ENCODE results near the gene MORC4.
A peak's percentile ranks its signal among the peaks of the same experiment; 100 is the strongest.

The MORC4 gene

DNA sequence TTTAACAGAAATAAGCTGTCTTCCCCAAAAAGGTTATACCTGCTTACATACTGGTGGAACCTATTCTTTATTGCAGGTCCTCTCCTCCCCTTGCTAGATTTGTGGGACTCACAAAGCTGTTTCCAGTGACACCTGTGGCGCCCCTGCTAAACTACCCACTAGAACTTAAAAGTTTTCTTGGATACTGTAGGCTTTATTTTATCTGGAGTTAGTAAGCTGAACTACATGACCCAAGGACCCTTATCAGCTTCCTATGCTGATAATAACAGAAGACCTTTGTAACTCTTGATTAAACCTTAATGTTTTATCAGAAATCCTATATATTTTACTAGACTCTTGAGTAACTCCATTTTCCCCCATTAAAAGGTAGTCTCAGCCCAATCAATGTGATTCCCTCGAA lies 47.5 kb downstream of the MORC4 start:
- no peak for DNase-seq

DNA sequence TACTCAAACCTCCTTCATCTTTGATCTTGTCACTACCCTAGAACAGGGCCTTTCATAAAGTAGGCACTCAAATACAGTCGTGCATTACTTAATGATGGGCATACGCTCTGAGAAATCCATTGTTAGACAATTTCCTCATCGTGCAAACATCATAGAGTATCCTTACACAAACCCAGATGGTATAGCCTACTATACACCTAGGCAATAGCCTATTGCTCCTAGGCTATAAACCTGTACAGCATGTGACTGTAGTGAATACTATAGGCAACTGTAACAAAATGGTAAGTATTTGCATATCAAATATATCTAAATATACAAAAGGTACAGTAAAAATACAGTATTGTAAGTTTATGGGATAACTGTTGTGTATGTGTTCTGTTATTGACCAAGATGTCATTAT lies 47.9 kb downstream of the MORC4 start:
- no peak for DNase-seq

- no peak for DNase-seq
These were observed 48.8 kb downstream of the MORC4 start for GRCh38 chrX:106951230-106951629.

- DNase-seq = no peak
These were observed 49.6 kb downstream of the MORC4 start for GRCh38 chrX:106950381-106950780.

DNA sequence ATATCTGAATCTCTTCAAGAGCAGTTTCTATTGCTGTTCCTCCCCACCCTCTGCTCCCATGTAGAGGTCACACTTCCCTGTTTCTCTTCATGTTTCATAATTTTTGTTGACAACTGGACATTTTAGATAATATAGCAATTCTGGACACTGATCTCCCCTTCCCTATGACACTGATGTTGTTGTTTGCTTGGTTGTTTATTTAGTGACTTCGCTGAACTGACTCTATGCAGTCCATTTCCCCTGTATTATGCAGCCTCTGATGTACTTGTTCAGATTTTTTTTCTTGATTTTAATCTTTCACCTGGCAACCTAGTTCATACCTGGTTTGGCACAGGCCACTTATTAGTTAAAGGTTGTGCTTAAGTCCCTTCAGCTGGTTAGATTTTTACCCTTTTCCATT lies 50.6 kb downstream of the MORC4 start:
- no peak for DNase-seq

DNA sequence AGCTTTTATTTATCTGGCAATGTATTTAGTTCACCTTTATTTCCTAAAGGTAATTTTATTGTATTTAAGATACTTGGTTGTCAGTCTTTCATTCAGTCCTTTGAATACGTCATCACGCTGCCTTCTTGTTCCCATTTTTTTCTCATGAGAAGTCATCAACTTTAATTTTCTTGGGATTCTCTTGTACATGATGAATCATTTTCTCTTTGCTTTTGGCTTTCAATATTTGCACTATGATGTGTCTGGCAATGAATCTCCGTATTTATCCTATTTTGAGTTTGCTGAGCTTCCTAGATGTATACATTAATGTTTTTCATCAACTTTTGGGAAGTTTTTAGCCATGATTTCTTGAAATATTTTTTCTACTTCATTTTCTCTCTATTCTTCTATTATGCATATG lies 51.4 kb downstream of the MORC4 start:
- DNase-seq = no peak

DNA sequence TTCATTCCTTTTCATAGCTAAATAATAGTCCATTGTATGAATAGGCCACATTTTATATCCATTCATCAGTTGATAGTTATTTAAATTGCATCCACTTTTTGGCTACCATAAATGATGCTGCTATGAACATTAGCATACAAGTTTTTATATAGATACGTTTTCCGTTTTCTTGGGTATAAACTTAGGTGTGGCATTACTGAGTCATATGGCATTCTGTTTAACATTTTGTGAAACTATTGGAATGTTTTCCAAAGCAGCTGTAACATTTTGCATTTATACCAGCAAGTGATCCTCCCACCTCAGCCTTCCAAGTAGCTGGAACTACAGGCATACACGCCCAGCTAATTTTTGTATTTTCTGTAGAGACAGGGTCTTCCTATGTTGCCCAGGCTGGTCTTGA lies 53.5 kb downstream of the MORC4 start:
- no peak for DNase-seq

GRCh38 chrX:106940068-106940467 lies 59.9 kb downstream of the MORC4 start:
- no peak for DNase-seq

DNA sequence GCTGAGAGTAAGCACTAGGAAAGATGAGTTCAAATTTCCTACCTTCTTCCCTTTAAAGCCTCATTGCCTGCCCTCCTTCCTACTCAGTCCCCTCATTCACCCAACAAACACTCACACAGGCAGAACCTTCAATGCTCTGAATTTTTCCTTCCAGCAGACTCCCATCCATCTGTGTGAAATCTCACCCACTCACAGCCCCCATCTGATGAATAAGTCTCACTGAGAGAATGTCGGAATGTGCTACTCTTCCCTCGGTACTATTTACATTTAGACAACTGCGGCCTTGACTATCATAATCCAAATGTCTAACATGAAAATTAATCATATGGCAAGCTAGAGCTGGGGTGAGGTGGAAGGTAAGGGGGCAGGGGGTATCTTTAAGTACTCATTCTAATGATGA lies 60.4 kb downstream of the MORC4 start:
- DNase-seq = no peak

GRCh38 chrX:106936246-106936645 lies 63.8 kb downstream of the MORC4 start:
- no peak for DNase-seq

GRCh38 chrX:106935175-106935574 lies 64.8 kb downstream of the MORC4 start:
- no peak for DNase-seq

DNA sequence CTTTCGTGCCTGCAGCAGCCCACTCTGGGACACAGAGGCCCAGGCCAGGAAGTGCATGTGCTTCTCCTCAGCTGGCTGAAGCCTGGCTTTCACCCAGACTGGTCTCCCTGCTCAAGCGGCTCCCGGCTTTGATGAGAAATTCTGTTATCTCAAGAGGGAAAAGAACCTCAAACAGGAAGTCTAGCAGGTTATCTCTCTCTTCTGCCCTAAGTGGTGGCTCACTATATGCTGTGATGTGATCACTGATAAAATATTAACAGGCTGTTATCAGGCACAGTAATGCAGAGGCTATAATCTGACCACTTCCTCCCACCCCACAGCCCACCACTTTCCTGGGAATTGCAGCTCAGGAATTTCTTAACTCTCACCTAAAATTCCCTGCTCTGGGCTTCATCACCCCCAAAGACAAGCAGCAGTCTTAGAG lies 66.5 kb downstream of the MORC4 start:
- DNase-seq = no peak

GRCh38 chrX:106932960-106933537 lies 67.0 kb downstream of the MORC4 start:
- DNase-seq = no peak

DNA sequence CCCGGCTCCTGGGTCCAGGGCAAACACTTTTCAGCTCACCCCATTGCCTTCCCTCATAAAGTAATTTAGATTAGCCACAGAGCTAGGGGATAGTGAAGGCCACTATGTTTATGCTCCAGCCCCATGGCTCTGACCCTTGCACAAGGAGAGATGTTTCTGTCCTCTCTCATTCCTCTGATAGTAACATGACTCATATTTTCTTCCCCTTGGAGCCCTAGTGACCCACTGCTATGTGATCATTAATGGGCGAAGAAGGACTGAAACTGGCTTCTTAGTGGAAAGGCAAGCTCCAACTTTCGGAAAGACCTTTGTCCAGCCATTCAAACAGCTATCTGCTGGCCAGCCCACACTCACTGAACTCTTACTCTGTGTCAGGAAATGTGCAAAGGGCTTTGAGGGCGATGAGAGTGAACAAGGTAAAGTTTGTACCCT lies 67.5 kb downstream of the MORC4 start:
- DNase-seq = no peak

DNA sequence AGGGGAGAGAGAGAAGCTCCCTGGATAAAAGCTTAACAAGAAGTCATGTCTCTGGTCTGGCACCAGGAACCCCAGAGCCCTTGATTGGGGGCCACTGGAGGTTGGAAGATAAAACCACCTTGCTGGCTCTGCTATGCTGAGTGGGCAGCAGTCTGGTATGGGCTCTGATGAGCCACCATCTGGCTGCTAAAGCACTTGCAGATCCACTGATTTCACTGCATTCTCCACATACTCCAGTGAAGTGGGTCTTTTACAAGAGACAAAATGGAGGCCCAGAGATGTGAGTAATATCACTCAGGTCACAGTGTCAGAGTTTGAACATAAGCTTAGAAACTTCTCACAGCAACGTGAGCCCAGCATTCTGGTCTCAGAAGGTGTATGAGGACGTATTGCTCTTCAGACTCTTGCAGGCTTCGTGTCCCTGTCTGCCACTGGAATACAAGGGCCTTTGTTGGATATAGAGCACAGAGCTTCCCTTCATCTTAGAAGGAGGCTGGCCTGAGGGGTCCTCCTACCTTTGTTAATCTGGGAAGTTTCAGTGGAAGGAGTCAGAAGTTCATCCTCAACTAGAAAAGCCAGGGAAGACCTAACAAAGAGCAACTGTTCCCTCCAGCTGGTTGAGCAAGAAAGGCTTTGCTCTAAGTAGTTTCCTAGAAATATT lies 68.1 kb downstream of the MORC4 start:
- DNase-seq = no peak

DNA sequence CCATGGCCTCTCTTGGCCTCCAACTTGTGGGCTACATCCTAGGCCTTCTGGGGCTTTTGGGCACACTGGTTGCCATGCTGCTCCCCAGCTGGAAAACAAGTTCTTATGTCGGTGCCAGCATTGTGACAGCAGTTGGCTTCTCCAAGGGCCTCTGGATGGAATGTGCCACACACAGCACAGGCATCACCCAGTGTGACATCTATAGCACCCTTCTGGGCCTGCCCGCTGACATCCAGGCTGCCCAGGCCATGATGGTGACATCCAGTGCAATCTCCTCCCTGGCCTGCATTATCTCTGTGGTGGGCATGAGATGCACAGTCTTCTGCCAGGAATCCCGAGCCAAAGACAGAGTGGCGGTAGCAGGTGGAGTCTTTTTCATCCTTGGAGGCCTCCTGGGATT lies 71.8 kb downstream of the MORC4 start:
- DNase-seq = no peak

- DNase-seq = no peak
These were observed 72.3 kb downstream of the MORC4 start for GRCh38 chrX:106927700-106928099.

DNA sequence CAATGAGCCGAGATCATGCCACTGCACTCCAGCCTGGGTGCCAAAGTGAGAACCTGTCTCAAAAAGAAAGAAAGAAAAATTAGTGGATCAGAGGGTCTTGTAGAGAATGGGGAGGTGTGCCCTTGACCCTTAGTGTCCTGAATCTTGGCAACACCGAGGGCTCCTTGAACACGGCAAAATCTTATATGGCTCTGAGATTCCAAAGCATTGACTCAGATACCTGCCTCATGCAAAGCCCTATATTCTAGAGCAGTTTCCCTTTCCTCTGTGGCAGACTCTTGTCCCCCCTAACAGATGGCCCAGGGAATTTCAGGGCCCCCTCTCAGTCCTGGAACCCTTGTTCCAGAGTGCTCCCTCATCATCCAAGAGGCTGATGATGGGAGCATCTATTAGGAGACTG lies 73.0 kb downstream of the MORC4 start:
- DNase-seq = no peak

- DNase-seq = no peak
These were observed 78.4 kb downstream of the MORC4 start for GRCh38 chrX:106921637-106922036.

DNA sequence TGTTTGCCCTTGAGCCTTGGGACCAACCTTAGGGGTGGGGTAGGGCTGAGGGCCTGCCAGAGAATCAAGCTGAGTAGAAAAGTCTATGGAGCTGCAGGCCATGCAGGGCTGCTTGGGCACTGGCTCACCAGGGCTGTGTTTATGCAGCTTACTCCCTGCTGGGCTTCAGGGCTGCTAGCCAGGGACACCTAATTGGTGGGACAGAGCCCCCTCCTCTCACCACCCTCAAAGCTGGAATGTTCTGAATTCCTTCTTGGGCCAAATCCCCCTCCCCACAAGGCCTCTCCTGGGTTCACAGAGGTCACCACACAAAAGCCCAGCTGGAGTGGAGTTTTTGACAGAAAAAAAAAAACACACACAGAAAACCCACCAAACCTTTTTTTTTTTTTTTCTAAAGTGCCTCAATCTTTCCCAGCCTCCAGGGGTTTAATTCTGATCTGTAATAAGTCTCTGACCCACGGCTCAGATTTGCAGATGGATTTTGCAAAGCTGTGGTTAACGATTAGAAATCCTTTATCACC lies 80.0 kb downstream of the MORC4 start, which contains the start of gene CLDN2:
TSS of gene CLDN2 (plus strand) at position 471 of the 521 bp plus-strand sequence. CDS start 7,827 bp downstream, outside the sequence.
- peak; percentile 31 for DNase-seq

DNA sequence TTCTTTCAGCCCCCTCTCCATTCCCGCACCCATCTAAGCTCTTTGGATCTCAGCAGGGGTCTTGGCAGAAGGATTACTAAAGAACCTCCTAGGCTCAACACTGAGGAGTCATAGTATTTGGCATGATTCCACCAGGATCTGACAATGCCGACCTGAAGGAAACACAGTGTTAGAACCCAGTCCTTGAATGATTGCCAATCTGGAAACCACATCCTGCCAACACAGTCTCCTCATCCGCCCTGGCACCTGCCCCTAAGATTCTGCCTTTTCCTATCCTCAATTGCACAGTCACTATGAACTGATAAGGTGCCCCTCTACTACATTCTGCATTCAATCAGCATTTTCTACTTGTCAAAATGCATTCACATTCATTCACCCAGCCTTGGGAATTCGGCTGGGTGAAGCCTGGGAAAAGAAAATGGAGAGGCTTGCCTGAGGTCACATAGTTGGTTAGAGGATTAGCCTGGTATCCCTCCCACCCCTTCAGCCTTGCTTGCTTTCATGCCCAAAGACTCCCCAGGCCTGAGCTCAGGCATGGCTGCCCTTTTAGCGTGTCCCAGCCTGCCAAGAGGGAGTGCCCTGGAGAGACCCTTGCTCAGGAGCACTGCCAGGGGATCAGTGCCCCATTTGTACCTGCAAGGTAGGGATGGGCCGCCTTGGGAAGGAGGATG lies 82.0 kb downstream of the MORC4 start:
- DNase-seq = peak; percentile 58

- no peak for DNase-seq
These were observed 87.1 kb downstream of the MORC4 start for GRCh38 chrX:106912864-106913263.

DNA sequence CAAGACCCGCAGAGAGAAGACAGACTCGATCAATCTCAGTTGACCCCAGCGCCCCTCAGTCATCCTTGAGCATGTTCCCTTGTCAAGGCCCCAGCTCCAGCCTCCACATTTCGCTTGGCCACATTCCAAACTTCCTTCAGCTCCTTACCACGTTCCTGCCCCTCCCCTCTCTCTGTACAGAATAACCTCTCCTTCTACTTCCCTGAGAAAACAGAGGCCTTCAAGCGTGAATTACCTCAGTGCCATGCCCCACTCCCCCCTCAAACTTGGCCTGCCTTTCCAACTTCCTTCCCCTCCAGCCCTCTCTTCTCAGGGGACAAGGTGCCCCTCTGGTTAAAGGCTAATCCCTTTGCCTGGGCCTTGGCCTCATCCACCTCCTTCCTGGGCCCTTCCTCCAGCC lies 93.7 kb downstream of the MORC4 start:
- no peak for DNase-seq
